ENCODE results near the gene CEP104. TPM values are rescaled to one million over a fixed set of nuclear protein-coding genes. Genes with fewer than 3 reads are reported as not detected.

The CEP104 gene
- total and polyA plus RNA-seq, 9 of the 15 experiments (the other 6 are each of a cell fraction or from before 2014, with no cell fraction given): 11.2 to 63.4 (median 42.6) TPM

GRCh38 chr1:3865606-3866160 is 8.7 kb upstream of the CEP104 start:
- peaks cover 17 to 29% of the 10 kb centered on the region in 2 experiments; a peak in 4 of 5 replicates for H3K4me1 ChIP-seq (replicated peaks in 1 of 2; ENCODE audit: control insufficient read depth in 2 of 2, insufficient read depth in 2 of 2, low read length in 2 of 2)
- 80% methylated on average over 18 of the region's 18 CpGs for WGBS (ENCODE audit: insufficient coverage, low coverage, missing lambda C conversion rate)
- peak overlapping the region in 1 of 2 experiments; percentile 41; a peak in 1 of 4 replicates for H3K9ac ChIP-seq (ENCODE audit: insufficient read depth in 1 of 2, low read depth in 2 of 2, low read length in 2 of 2)
- peaks cover 29% of the 10 kb centered on the region for H3K36me3 ChIP-seq (ENCODE audit: control insufficient read depth, insufficient read depth, low read length)
- H3K4me3 ChIP-seq: no peak overlapping the region
- H3K79me2 ChIP-seq (ENCODE audit: control insufficient read depth, insufficient read depth, low read length): no peaks in the 10 kb centered on the region
- TF ChIP-seq SRSF3 (IDR thresholded peaks at IDR 0.05; ENCODE audit: insufficient read depth, low read length) (no peak), HNRNPK (IDR thresholded peaks at IDR 0.05; ENCODE audit: low read depth, low read length, poor library complexity, severe bottlenecking) (no peak), ZFP36 (IDR thresholded peaks at IDR 0.05; ENCODE audit: low read depth, low read length, partially characterized antibody) (no peak), PCBP1 (IDR thresholded peaks at IDR 0.05; ENCODE audit: low read depth, low read length, poor library complexity, severe bottlenecking) (no peak), NCOA2 (IDR thresholded peaks at IDR 0.05; ENCODE audit: partially characterized antibody in 2 of 2) (no peak), ZNF384 (IDR thresholded peaks at IDR 0.05; ENCODE audit: low read depth, low read length) (no peak), MYBL2 (IDR thresholded peaks at IDR 0.05; ENCODE audit: low read depth) (no peak), MYBL2 (CRISPR knock-in tag; IDR thresholded peaks at IDR 0.05; ENCODE audit: borderline replicate concordance) (no peak), NFIX (CRISPR knock-in tag; IDR thresholded peaks at IDR 0.05; ENCODE audit: low read depth) (no peak), SP1 (CRISPR knock-in tag; IDR thresholded peaks at IDR 0.05) (no peak), MAX (CRISPR knock-in tag; IDR thresholded peaks at IDR 0.05) (no peak), HDAC2 (IDR thresholded peaks at IDR 0.05) (no peak)
- ChIA-PET CTCF (ENCODE audit: low intra/inter-chr PET ratio) (no interaction called here), POLR2A (interaction anchor here (0.7 to 0.8 kb wide), 2 partner anchors 45 to 92 kb away, joined by 3 read pairs; no protein-coding TSS in a partner anchor)
- FAIRE-seq (no peak), ATAC-seq (no peak), DNase-seq (ENCODE audit: extremely low read depth in 1 of 4, low spot score in 3 of 4) (no peak)
- 0 out of 2 replicates have a peak, but pooled peaks cover 2% of the 10 kb centered on the region for H3K9me3 ChIP-seq (replicated peaks; ENCODE audit: control insufficient read depth, insufficient read depth, low read depth, low read length)
- H3K4me2 ChIP-seq (ENCODE audit: insufficient read depth, low read length): no peak overlapping the region
- no peaks in the 10 kb centered on the region for H4K20me1 ChIP-seq (replicated peaks; ENCODE audit: control insufficient read depth, insufficient read depth, low read length)
- H3K9me1 ChIP-seq (ENCODE audit: control insufficient read depth, insufficient read depth, low read length): no peaks in the 10 kb centered on the region
- intact Hi-C loops (cut with micrococcal nuclease): no loop called here
- BruUV-seq (replicated peaks): no TSS peak
- H2AFZ ChIP-seq (ENCODE audit: low read depth, low read length): no peak overlapping the region
- in situ Hi-C loops (cut with MboI): no loop called here
- H3K27ac ChIP-seq (ENCODE audit: extremely low read depth, low read depth, low read length): no peak overlapping the region
- H3K27me3 ChIP-seq (ENCODE audit: control insufficient read depth in 2 of 2, insufficient read depth in 2 of 2, low read length in 2 of 2): no peaks in the 10 kb centered on the region
